Measurements from ENCODE around the gene ARL6IP6. TPM values are rescaled to one million over a fixed set of nuclear protein-coding genes. Genes with fewer than 3 reads are reported as not detected.
A peak's percentile ranks its signal among the peaks of the same experiment; 100 is the strongest.

The ARL6IP6 gene
- total and polyA plus RNA-seq, 2 of the 13 experiments (the other 11 are each of a cell fraction or from before 2014, with no cell fraction given), result 45.0 to 65.9 TPM

DNA sequence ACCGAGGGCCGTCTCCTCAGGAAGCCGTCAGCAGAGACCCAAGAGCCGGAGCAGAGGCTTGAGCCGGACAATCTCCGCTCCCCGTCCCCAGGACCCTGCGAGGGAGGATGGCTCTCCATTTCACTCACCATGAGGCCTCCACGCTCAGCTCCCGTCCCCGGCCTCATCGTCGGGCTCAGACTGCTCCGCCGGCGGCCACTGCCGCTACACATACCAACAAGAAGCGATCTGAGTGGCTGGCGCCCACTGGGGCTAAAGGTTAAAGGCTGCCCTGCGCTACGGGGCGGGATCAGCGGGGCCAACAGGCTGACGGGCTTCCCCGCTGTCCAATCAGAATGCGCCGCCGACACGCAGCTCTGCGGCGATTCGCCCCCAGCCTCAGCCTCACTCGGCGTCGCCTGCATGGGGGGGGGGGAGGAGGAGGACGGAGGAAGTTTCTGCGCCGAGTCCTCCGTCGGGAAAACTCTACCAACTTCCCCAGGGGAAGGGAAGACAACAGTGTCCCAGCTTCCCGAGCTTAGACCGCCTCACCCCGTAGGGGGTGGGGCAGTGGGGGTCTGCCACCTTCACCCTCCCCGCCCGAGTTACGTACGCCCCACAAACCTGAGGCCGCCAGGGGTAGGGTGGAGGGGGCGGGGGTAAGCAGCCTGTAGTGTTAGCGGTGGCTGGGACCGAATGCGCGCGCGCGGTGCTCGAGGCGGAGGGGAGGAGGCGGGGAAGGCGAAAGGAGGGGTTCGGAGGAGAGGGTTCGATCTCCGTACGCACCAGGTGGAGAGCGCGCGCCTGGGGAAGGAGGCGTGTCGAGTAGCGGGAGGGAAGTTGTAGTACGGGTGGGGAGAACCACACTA, 968 bp upstream of the ARL6IP6 start, which contains the start of gene PRPF40A (continued):
- TF ChIP-seq, protein P1, sequence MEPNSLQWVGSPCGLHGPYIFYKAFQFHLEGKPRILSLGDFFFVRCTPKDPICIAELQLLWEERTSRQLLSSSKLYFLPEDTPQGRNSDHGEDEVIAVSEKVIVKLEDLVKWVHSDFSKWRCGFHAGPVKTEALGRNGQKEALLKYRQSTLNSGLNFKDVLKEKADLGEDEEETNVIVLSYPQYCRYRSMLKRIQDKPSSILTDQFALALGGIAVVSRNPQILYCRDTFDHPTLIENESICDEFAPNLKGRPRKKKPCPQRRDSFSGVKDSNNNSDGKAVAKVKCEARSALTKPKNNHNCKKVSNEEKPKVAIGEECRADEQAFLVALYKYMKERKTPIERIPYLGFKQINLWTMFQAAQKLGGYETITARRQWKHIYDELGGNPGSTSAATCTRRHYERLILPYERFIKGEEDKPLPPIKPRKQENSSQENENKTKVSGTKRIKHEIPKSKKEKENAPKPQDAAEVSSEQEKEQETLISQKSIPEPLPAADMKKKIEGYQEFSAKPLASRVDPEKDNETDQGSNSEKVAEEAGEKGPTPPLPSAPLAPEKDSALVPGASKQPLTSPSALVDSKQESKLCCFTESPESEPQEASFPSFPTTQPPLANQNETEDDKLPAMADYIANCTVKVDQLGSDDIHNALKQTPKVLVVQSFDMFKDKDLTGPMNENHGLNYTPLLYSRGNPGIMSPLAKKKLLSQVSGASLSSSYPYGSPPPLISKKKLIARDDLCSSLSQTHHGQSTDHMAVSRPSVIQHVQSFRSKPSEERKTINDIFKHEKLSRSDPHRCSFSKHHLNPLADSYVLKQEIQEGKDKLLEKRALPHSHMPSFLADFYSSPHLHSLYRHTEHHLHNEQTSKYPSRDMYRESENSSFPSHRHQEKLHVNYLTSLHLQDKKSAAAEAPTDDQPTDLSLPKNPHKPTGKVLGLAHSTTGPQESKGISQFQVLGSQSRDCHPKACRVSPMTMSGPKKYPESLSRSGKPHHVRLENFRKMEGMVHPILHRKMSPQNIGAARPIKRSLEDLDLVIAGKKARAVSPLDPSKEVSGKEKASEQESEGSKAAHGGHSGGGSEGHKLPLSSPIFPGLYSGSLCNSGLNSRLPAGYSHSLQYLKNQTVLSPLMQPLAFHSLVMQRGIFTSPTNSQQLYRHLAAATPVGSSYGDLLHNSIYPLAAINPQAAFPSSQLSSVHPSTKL (CRISPR knock-in tag; IDR thresholded peaks at IDR 0.05), result peak; percentile 12
- peak; percentile 81 for TF ChIP-seq ZNF350 (CRISPR knock-in tag; IDR thresholded peaks at IDR 0.05; ENCODE audit: borderline replicate concordance, low read depth)
- 0 out of 2 replicates have a peak, but pooled peaks have one; percentile 0 for TF ChIP-seq HOXD1 (CRISPR knock-in tag; IDR thresholded peaks at IDR 0.05)
- TF ChIP-seq KAT8 (CRISPR knock-in tag; IDR thresholded peaks at IDR 0.05), result peak; percentile 96
- TF ChIP-seq BRCA1 (CRISPR knock-in tag; IDR thresholded peaks at IDR 0.05), result no peak
- TF ChIP-seq SIN3B (IDR thresholded peaks at IDR 0.05; ENCODE audit: low read length), result peak; percentile 7; the same call in 1 of the 2 replicates
- TF ChIP-seq ZNF20 (CRISPR knock-in tag; IDR thresholded peaks at IDR 0.05), result no peak
- 0 out of 2 replicates have a peak, but pooled peaks have one; percentile 5 for TF ChIP-seq ISX (CRISPR knock-in tag; conservative IDR thresholded peaks at IDR 0.05)
- no peak for TF ChIP-seq SMC3 (IDR thresholded peaks at IDR 0.05; ENCODE audit: low read length)
- peak; percentile 75 for TF ChIP-seq JUN (CRISPR knock-in tag; IDR thresholded peaks at IDR 0.05)
- TF ChIP-seq, protein P2, sequence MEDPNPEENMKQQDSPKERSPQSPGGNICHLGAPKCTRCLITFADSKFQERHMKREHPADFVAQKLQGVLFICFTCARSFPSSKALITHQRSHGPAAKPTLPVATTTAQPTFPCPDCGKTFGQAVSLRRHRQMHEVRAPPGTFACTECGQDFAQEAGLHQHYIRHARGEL (CRISPR knock-in tag; IDR thresholded peaks at IDR 0.05), result no peak
- TF ChIP-seq, protein P3, sequence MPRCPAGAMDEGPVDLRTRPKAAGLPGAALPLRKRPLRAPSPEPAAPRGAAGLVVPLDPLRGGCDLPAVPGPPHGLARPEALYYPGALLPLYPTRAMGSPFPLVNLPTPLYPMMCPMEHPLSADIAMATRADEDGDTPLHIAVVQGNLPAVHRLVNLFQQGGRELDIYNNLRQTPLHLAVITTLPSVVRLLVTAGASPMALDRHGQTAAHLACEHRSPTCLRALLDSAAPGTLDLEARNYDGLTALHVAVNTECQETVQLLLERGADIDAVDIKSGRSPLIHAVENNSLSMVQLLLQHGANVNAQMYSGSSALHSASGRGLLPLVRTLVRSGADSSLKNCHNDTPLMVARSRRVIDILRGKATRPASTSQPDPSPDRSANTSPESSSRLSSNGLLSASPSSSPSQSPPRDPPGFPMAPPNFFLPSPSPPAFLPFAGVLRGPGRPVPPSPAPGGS (CRISPR knock-in tag; IDR thresholded peaks at IDR 0.05), result peak; percentile 88
- peak; percentile 31; the same call in 1 of the 2 replicates for TF ChIP-seq MIER3 (CRISPR knock-in tag; IDR thresholded peaks at IDR 0.05; ENCODE audit: borderline replicate concordance)
- TF ChIP-seq MXD4 (CRISPR knock-in tag; IDR thresholded peaks at IDR 0.05), result no peak; the same call in 1 of the 2 replicates
- peak; percentile 63; the same call in 1 of the 2 replicates for TF ChIP-seq NAIF1 (CRISPR knock-in tag; IDR thresholded peaks at IDR 0.05; ENCODE audit: borderline replicate concordance)
- TF ChIP-seq, protein P4, sequence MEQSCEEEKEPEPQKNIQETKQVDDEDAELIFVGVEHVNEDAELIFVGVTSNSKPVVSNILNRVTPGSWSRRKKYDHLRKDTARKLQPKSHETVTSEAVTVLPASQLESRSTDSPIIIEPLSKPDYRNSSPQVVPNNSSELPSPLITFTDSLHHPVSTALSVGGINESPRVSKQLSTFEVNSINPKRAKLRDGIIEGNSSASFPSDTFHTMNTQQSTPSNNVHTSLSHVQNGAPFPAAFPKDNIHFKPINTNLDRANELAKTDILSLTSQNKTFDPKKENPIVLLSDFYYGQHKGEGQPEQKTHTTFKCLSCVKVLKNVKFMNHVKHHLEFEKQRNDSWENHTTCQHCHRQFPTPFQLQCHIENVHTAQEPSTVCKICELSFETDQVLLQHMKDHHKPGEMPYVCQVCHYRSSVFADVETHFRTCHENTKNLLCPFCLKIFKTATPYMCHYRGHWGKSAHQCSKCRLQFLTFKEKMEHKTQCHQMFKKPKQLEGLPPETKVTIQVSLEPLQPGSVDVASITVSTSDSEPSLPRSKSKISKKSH (CRISPR knock-in tag; IDR thresholded peaks at IDR 0.05; ENCODE audit: borderline replicate concordance), result peak; percentile 47; the same call in 1 of the 2 replicates
- peak; percentile 65 for TF ChIP-seq ZNF232 (CRISPR knock-in tag; IDR thresholded peaks at IDR 0.05; ENCODE audit: borderline replicate concordance)
- peak; percentile 90 for TF ChIP-seq HOXA5 (CRISPR knock-in tag; IDR thresholded peaks at IDR 0.05)
- peak; percentile 89 for TF ChIP-seq ZNF746 (CRISPR knock-in tag; IDR thresholded peaks at IDR 0.05)
